B cell (primary cell): ENCODE results near the gene CSMD2. TPM values are rescaled to one million over a fixed set of nuclear protein-coding genes. Genes with fewer than 3 reads are reported as not detected.

ENCODE experiments used
- ATAC-seq: fragments of 200-7000 bp; cut with Tn5 transposase; one replicate; pipeline ENCODE4 v1.10.0; 2021; ENCODE audit warnings: low read depth, mild to moderate bottlenecking, moderate number of reproducible peaks, moderate library complexity
- CTCF ChIA-PET: fragments of 350-600 bp; sonication (Branson Sonifier 250); formaldehyde crosslinking; loops from one replicate; lab custom pipeline; 2021; ENCODE audit warnings: antibody characterized with exemption, inconsistent platforms; lab: Charles Lee
- POLR2A ChIA-PET: fragments of 350-600 bp; sonication (Branson Sonifier 250); formaldehyde crosslinking; loops from one replicate; lab custom pipeline; 2021; ENCODE audit warnings: antibody characterized with exemption; lab: Charles Lee
- DNase-seq: peaks from one replicate; pipeline ENCODE4 v3.0.0; 2013
- H2AFZ ChIP-seq: 2 replicates; pipeline ENCODE4 v1.6.1; 2012; ENCODE audit warnings: mild to moderate bottlenecking, low read depth, low read length; ENCODE audit not compliant: insufficient read depth, poor library complexity, severe bottlenecking
- H3K27ac ChIP-seq, 2 donors: 1 replicate in 1 of 2; 2 replicates in 1 of 2; pipeline ENCODE4 v1.5.1; 2012 to 2013; ENCODE audit warnings: low read length in 2 of 2, mild to moderate bottlenecking in 2 of 2, moderate library complexity in 1 of 2
- H3K27me3 ChIP-seq, 4 experiments: fragments of 200-600 bp in 1 of 4; sonication (generic) in 1 of 4; replicated peaks in 1 of 4; 1 replicate in 2 of 4; 2 replicates in 2 of 4; pipeline versions ENCODE4 v1.6.1 to v1.7.0; 2013 to 2016; ENCODE audit warnings: low read length in 3 of 4, mild to moderate bottlenecking in 2 of 4, mixed read lengths in 1 of 4, moderate library complexity in 1 of 4; ENCODE audit not compliant: insufficient read depth in 4 of 4, control insufficient read depth in 3 of 4; ENCODE audit errors: control extremely low read depth in 1 of 4
- H3K36me3 ChIP-seq, 2 experiments: replicated peaks in 1 of 2; 1 replicate in 1 of 2; 2 replicates in 1 of 2; pipeline versions ENCODE4 v1.6.1 to v1.7.1; 2013; ENCODE audit warnings: low read length in 1 of 2; ENCODE audit not compliant: insufficient read depth in 2 of 2, control insufficient read depth in 1 of 2; ENCODE audit errors: control extremely low read depth in 1 of 2, extremely low read depth in 1 of 2
- H3K4me1 ChIP-seq, 2 donors: fragments of 200-600 bp in 1 of 2; sonication (generic) in 1 of 2; 1 replicate in 1 of 2; 2 replicates in 1 of 2; pipeline versions ENCODE4 v1.5.1 to v1.6.1; 2013 to 2017; ENCODE audit warnings: low read length in 2 of 2; ENCODE audit not compliant: control insufficient read depth in 2 of 2, insufficient read depth in 2 of 2
- H3K4me2 ChIP-seq: replicated peaks from 2 replicates; pipeline ENCODE3; 2012; ENCODE audit warnings: mild to moderate bottlenecking, low read depth, low read length; ENCODE audit not compliant: poor library complexity, severe bottlenecking
- H3K4me3 ChIP-seq, 5 experiments: fragments of 200-600 bp in 1 of 5; sonication (generic) in 1 of 5; 1 replicate in 3 of 5; 2 replicates in 2 of 5; pipeline versions ENCODE4 v1.5.1 to v1.7.0; 2011 to 2016; ENCODE audit warnings: low read length in 4 of 5, mild to moderate bottlenecking in 4 of 5, low read depth in 2 of 5, control low read depth in 1 of 5, moderate library complexity in 1 of 5; ENCODE audit not compliant: insufficient read depth in 1 of 5; ENCODE audit errors: control extremely low read depth in 1 of 5, extremely low read depth in 1 of 5
- H3K79me2 ChIP-seq: fragments of 200-600 bp; sonication (generic); one replicate; pipeline ENCODE4 v1.6.0; 2016; ENCODE audit warnings: low read length; ENCODE audit not compliant: control insufficient read depth, insufficient read depth
- H3K9ac ChIP-seq: fragments of 200-600 bp; sonication (generic); 2 replicates; pipeline ENCODE4 v1.6.1; 2017; ENCODE audit warnings: mild to moderate bottlenecking, low read length, moderate library complexity
- H3K9me3 ChIP-seq, 3 donors: one replicate each; pipeline versions ENCODE4 v1.6.1 to v1.7.1; 2013; ENCODE audit warnings: low read length in 2 of 3; ENCODE audit not compliant: control insufficient read depth in 2 of 3, insufficient read depth in 1 of 3; ENCODE audit errors: control extremely low read depth in 1 of 3
- H4K20me1 ChIP-seq: 2 replicates; pipeline ENCODE4 v1.6.0; 2012; ENCODE audit warnings: mild to moderate bottlenecking, low read length; ENCODE audit not compliant: insufficient read depth, control insufficient read depth, poor library complexity, severe bottlenecking
- H3K27ac Mint-ChIP-seq: one replicate; pipeline ENCODE4 v1.8.0; 2021; ENCODE audit warnings: mixed read lengths
- H3K27me3 Mint-ChIP-seq: one replicate; pipeline ENCODE4 v1.8.0; 2021; ENCODE audit warnings: mixed read lengths
- H3K4me1 Mint-ChIP-seq: one replicate; pipeline ENCODE4 v1.8.0; 2021; ENCODE audit warnings: mixed read lengths
- H3K4me3 Mint-ChIP-seq: one replicate; pipeline ENCODE4 v1.8.0; 2021; ENCODE audit warnings: mixed read lengths
- H3K9me3 Mint-ChIP-seq: one replicate; pipeline ENCODE4 v1.8.0; 2022; ENCODE audit warnings: mixed read lengths; ENCODE audit not compliant: insufficient read depth
- CTCF ChIP-seq: fragments of 200-600 bp; IDR thresholded peaks from one replicate; pipeline ENCODE4 v1.8.0; 2022; ENCODE audit warnings: antibody characterized with exemption, mild to moderate bottlenecking
- EZH2 ChIP-seq: IDR thresholded peaks from 2 replicates; pipeline ENCODE4 v1.6.1; 2012; ENCODE audit warnings: borderline replicate concordance, low read depth, mild to moderate bottlenecking, moderate library complexity, low read length; ENCODE audit not compliant: insufficient read depth, poor library complexity, severe bottlenecking
- WGBS: methylation state at CpG from one replicate; pipeline ENCODE4 v1.1.5; 2013; ENCODE audit warnings: missing lambda C conversion rate; ENCODE audit not compliant: insufficient coverage; 5-methylcytosine and 5-hydroxymethylcytosine counted together
- intact Hi-C: fragments of 100-400 bp; cut with micrococcal nuclease; formaldehyde crosslinking; loops from one replicate; pipeline ENCODE4 v1.10.0; 2022
- polyA plus RNA-seq: library from polyadenylated mRNA; depleted of rRNA; stranded (reverse); fragments of >200 nt; gene quantifications from 2 replicates; pipeline ENCODE4 v1.2.3, GENCODE V29; 2012
- total RNA-seq, 2 donors: library from RNA; stranded (reverse); fragments of 120-200 nt in 1 of 2; gene quantifications; 1 replicate in 1 of 2; 2 replicates in 1 of 2; pipeline versions ENCODE4 v1.2.3 to v1.2.4, GENCODE V29; 2013 to 2022

The CSMD2 gene
- total and polyA plus RNA-seq, 2 donors (not counting 1 experiment from before 2014, with no cell fraction given) = not detected

- Histone ChIP-seq H3K79me2 (no peaks in the 10 kb centered on the region), H3K27me3 (peaks cover 0 to 4% (median 0%) of the 10 kb centered on the region in 4 experiments), H3K9ac (no peak overlapping the region), H2AFZ (no peak overlapping the region), H3K36me3 (no peaks in the 10 kb centered on the region), H3K4me3 (no peak overlapping the region), H4K20me1 (no peaks in the 10 kb centered on the region), H3K27ac (no peak overlapping the region), H3K4me2 (no peak overlapping the region), H3K4me1 (no peaks in the 10 kb centered on the region), H3K9me3 (peaks cover 0 to 2% (median 0%) of the 10 kb centered on the region in 3 donors)
- Mint-ChIP-seq H3K27me3 (peaks cover 9% of the 10 kb centered on the region), H3K4me1 (no peaks in the 10 kb centered on the region), H3K4me3 (no peak overlapping the region), H3K9me3 (no peaks in the 10 kb centered on the region), H3K27ac (no peak overlapping the region)
- ATAC-seq = no peak
- DNase-seq = no peak
- no peak for TF ChIP-seq EZH2
- WGBS = 97% methylated on average over 12 of the region's 14 CpGs
- ChIA-PET POLR2A (no interaction called here), CTCF (interaction anchor here (0.9 to 1.4 kb wide), 3 partner anchors 21 to 30 kb away, joined by 3 read pairs; no protein-coding TSS in a partner anchor)
- intact Hi-C loops = loop anchor here (5.0 kb wide), 1 partner anchor 314 kb away; no protein-coding TSS in a partner anchor
These were observed 554.1 kb downstream of the CSMD2 start for GRCh38 chr1:33610864-33611455.

- H4K20me1 ChIP-seq = no peaks in the 10 kb centered on the region
- WGBS = 5% methylated on average over 3 of the region's 3 CpGs
- TF ChIP-seq CTCF (no peak), EZH2 (no peak)
- no peaks in the 10 kb centered on the region for H3K36me3 ChIP-seq
- Mint-ChIP-seq H3K4me3 (no peak overlapping the region), H3K9me3 (no peaks in the 10 kb centered on the region), H3K27ac (no peak overlapping the region), H3K27me3 (peaks cover 9% of the 10 kb centered on the region), H3K4me1 (no peaks in the 10 kb centered on the region)
- ChIA-PET POLR2A (no interaction called here), CTCF (no interaction called here)
- no peak overlapping the region for H3K4me3 ChIP-seq
- no peak overlapping the region for H3K9ac ChIP-seq
- no peaks in the 10 kb centered on the region for H3K79me2 ChIP-seq
- no peak overlapping the region for H3K27ac ChIP-seq
- intact Hi-C loops = loop anchor here (5.0 kb wide), 1 partner anchor 313 kb away; no protein-coding TSS in a partner anchor
- H3K9me3 ChIP-seq = peaks cover 0 to 2% (median 0%) of the 10 kb centered on the region in 3 donors
- H3K27me3 ChIP-seq = peaks cover 0 to 4% (median 0%) of the 10 kb centered on the region in 4 experiments
- DNase-seq (no peak), ATAC-seq (no peak)
- no peak overlapping the region for H2AFZ ChIP-seq
- no peak overlapping the region for H3K4me2 ChIP-seq
- no peaks in the 10 kb centered on the region for H3K4me1 ChIP-seq
These were observed 554.6 kb downstream of the CSMD2 start for GRCh38 chr1:33610391-33610790.
